SK-N-SH treated with all-trans-retinoic acid at 6 μM for 48 hours (cell line): ENCODE results near the gene ASAP2.

Experiments used
- ARNTL ChIP-seq: fragments of 450-650 bp; formaldehyde crosslinking; IDR thresholded peaks from 2 replicates; pipeline ENCODE4 v1.5.0; 2020; ENCODE audit warnings: low read depth, mild to moderate bottlenecking, moderate library complexity, borderline replicate concordance
- CSDC2 ChIP-seq: fragments of 250-450 bp; sonication (Bioruptor Pico); IDR thresholded peaks from 2 replicates; pipeline ENCODE4 v1.5.0; 2020; ENCODE audit warnings: mild to moderate bottlenecking, moderate library complexity
- ESRRG ChIP-seq: fragments of 250-450 bp; sonication (Bioruptor Pico); IDR thresholded peaks from 2 replicates; pipeline ENCODE4 v1.6.1; 2021; ENCODE audit warnings: mild to moderate bottlenecking
- RARB ChIP-seq: fragments of 250-450 bp; sonication (Bioruptor Pico); IDR thresholded peaks from 2 replicates; pipeline ENCODE4 v1.8.0; 2021; ENCODE audit warnings: mild to moderate bottlenecking, moderate library complexity
- SNAI2 ChIP-seq: fragments of 250-450 bp; sonication (Bioruptor Pico); IDR thresholded peaks from 2 replicates; pipeline ENCODE4 v1.5.0; 2020; ENCODE audit warnings: mild to moderate bottlenecking, moderate library complexity
- TOX ChIP-seq: fragments of 250-450 bp; sonication (Bioruptor Pico); IDR thresholded peaks from 2 replicates; pipeline ENCODE4 v1.8.0; 2021; ENCODE audit warnings: mild to moderate bottlenecking, moderate library complexity, borderline replicate concordance
- ZNF565 ChIP-seq: fragments of 450-650 bp; formaldehyde crosslinking; conservative IDR thresholded peaks from 2 replicates; pipeline ENCODE4 v1.5.0; 2020; ENCODE audit warnings: low read depth, mild to moderate bottlenecking, moderate library complexity
- ZNF70 ChIP-seq: fragments of 450-650 bp; formaldehyde crosslinking; IDR thresholded peaks from 2 replicates; pipeline ENCODE4 v1.5.0; 2020; ENCODE audit warnings: mild to moderate bottlenecking, moderate library complexity
- TF ChIP-seq, protein P1 (sequence below): fragments of 250-450 bp; sonication (Bioruptor Pico); IDR thresholded peaks from 2 replicates; pipeline ENCODE4 v1.5.0; 2020; ENCODE audit warnings: mild to moderate bottlenecking, moderate library complexity
- TF ChIP-seq, protein P2 (sequence below): fragments of 250-450 bp; sonication (Bioruptor Pico); IDR thresholded peaks from 2 replicates; pipeline ENCODE4 v1.5.1; 2020; ENCODE audit warnings: low read depth, mild to moderate bottlenecking, moderate library complexity
- TF ChIP-seq, protein P3 (sequence below): fragments of 250-450 bp; sonication (Bioruptor Pico); IDR thresholded peaks from 2 replicates; pipeline ENCODE4 v1.8.0; 2020; ENCODE audit warnings: mild to moderate bottlenecking, moderate library complexity, borderline replicate concordance

DNA sequence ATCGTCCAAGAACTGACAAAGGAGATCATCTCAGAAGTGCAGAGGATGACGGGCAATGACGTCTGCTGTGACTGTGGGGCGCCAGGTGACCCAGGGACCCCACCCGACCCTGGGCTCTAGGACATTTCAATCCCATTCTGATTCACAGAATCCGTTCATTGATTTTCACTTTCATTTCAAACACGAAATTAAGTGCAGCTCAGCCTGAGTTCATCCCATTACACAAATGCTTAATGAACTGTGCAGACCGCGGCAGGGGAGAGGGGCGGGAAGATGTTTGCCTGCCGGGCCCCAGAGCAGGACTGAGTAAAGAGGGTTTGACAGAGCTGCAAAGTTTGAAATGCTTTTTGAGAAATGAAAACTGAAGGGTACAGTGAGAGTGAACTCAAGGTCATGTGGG, 149.6 kb downstream of the ASAP2 start:
- TF ChIP-seq RARB (CRISPR knock-in tag), result no peak
- no peak for TF ChIP-seq ESRRG (CRISPR knock-in tag)
- no peak for TF ChIP-seq TOX (CRISPR knock-in tag)
- no peak for TF ChIP-seq ZNF70 (CRISPR knock-in tag)
- TF ChIP-seq ZNF565 (CRISPR knock-in tag), result no peak
- TF ChIP-seq ARNTL, result no peak
- TF ChIP-seq SNAI2, result no peak
- TF ChIP-seq, protein P1, sequence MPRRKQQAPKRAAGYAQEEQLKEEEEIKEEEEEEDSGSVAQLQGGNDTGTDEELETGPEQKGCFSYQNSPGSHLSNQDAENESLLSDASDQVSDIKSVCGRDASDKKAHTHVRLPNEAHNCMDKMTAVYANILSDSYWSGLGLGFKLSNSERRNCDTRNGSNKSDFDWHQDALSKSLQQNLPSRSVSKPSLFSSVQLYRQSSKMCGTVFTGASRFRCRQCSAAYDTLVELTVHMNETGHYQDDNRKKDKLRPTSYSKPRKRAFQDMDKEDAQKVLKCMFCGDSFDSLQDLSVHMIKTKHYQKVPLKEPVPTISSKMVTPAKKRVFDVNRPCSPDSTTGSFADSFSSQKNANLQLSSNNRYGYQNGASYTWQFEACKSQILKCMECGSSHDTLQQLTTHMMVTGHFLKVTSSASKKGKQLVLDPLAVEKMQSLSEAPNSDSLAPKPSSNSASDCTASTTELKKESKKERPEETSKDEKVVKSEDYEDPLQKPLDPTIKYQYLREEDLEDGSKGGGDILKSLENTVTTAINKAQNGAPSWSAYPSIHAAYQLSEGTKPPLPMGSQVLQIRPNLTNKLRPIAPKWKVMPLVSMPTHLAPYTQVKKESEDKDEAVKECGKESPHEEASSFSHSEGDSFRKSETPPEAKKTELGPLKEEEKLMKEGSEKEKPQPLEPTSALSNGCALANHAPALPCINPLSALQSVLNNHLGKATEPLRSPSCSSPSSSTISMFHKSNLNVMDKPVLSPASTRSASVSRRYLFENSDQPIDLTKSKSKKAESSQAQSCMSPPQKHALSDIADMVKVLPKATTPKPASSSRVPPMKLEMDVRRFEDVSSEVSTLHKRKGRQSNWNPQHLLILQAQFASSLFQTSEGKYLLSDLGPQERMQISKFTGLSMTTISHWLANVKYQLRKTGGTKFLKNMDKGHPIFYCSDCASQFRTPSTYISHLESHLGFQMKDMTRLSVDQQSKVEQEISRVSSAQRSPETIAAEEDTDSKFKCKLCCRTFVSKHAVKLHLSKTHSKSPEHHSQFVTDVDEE (CRISPR knock-in tag), result no peak
- TF ChIP-seq CSDC2, result no peak
- TF ChIP-seq, protein P2, sequence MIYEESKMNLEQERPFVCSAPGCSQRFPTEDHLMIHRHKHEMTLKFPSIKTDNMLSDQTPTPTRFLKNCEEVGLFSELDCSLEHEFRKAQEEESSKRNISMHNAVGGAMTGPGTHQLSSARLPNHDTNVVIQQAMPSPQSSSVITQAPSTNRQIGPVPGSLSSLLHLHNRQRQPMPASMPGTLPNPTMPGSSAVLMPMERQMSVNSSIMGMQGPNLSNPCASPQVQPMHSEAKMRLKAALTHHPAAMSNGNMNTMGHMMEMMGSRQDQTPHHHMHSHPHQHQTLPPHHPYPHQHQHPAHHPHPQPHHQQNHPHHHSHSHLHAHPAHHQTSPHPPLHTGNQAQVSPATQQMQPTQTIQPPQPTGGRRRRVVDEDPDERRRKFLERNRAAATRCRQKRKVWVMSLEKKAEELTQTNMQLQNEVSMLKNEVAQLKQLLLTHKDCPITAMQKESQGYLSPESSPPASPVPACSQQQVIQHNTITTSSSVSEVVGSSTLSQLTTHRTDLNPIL (CRISPR knock-in tag), result no peak
- TF ChIP-seq, protein P3, sequence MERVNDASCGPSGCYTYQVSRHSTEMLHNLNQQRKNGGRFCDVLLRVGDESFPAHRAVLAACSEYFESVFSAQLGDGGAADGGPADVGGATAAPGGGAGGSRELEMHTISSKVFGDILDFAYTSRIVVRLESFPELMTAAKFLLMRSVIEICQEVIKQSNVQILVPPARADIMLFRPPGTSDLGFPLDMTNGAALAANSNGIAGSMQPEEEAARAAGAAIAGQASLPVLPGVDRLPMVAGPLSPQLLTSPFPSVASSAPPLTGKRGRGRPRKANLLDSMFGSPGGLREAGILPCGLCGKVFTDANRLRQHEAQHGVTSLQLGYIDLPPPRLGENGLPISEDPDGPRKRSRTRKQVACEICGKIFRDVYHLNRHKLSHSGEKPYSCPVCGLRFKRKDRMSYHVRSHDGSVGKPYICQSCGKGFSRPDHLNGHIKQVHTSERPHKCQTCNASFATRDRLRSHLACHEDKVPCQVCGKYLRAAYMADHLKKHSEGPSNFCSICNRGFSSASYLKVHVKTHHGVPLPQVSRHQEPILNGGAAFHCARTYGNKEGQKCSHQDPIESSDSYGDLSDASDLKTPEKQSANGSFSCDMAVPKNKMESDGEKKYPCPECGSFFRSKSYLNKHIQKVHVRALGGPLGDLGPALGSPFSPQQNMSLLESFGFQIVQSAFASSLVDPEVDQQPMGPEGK (CRISPR knock-in tag), result no peak
